ENCODE data around the gene ZEB1. TPM values are rescaled to one million over a fixed set of nuclear protein-coding genes. Genes with fewer than 3 reads are reported as not detected.

Gene ZEB1
- total and polyA plus RNA-seq, 10 of the 15 experiments (the other 5 are each of a cell fraction or from before 2014, with no cell fraction given): 10.4 to 35.6 (median 24.5) TPM

GRCh38 chr10:31464552-31464951 lies 145.5 kb downstream of the ZEB1 start:
- Histone ChIP-seq H3K9ac (ENCODE audit: control insufficient read depth, insufficient read depth, low read length) (no peak overlapping the region), H3K9me3 (replicated peaks; ENCODE audit: control insufficient read depth, insufficient read depth, low read length) (peaks cover 32% of the 10 kb centered on the region), H3K4me3 (no peak overlapping the region), H3K27me3 (replicated peaks in 1 of 2; ENCODE audit: control insufficient read depth in 2 of 2, insufficient read depth in 2 of 2, low read length in 1 of 2) (no peaks in the 10 kb centered on the region), H3K4me2 (ENCODE audit: control insufficient read depth, insufficient read depth) (no peak overlapping the region), H2AFZ (ENCODE audit: control insufficient read depth, low read depth, low read length) (no peak overlapping the region), H4K20me1 (ENCODE audit: control insufficient read depth, insufficient read depth) (no peaks in the 10 kb centered on the region), H3K36me3 (ENCODE audit: control insufficient read depth in 2 of 2, insufficient read depth in 2 of 2, low read length in 1 of 2) (peaks cover 13 to 16% of the 10 kb centered on the region in 2 experiments; a peak in 3 of 4 replicates), H3K27ac (ENCODE audit: control insufficient read depth, insufficient read depth) (no peak overlapping the region), H3K79me2 (ENCODE audit: control insufficient read depth, insufficient read depth, low read length) (peaks cover 1% of the 10 kb centered on the region), H3K4me1 (ENCODE audit: control insufficient read depth, insufficient read depth, low read length) (no peaks in the 10 kb centered on the region)
- ATAC-seq (no peak), DNase-seq (ENCODE audit: low read depth, low spot score) (no peak), FAIRE-seq (no peak)
- BruUV-seq (replicated peaks): no TSS peak
- TF ChIP-seq GABPA (IDR thresholded peaks at IDR 0.05; ENCODE audit: low read depth) (no peak), TCF7 (IDR thresholded peaks at IDR 0.05; ENCODE audit: borderline replicate concordance) (0 out of 2 replicates have a peak, but pooled peaks have one; percentile 23), SIN3A (IDR thresholded peaks at IDR 0.05; ENCODE audit: low read depth, low read length) (no peak), POU2F2 (IDR thresholded peaks at IDR 0.05; ENCODE audit: borderline replicate concordance, low read depth, low read length) (peak; percentile 69; the same call in 1 of the 3 replicates), MAX (IDR thresholded peaks at IDR 0.05; ENCODE audit: low read depth, low read length) (no peak), TCF3 (IDR thresholded peaks at IDR 0.05; ENCODE audit: borderline replicate concordance, insufficient read depth, low read depth, low read length) (no peak), CBX5 (IDR thresholded peaks at IDR 0.05; ENCODE audit: low read depth) (peak; percentile 85)
- ChIA-PET SMC1A (ENCODE audit: uncharacterized antibody, unreplicated experiment) (interaction anchor here (0.9 kb wide), 1 partner anchor 65 kb away, joined by 3 read pairs; no protein-coding TSS in a partner anchor), POLR2A (interaction anchor here (0.6 kb wide), 1 partner anchor 799 kb away, joined by 4 read pairs; no protein-coding TSS in a partner anchor), RAD21 (ENCODE audit: unreplicated experiment) (no interaction called here), CTCF (no interaction called here)
- in situ Hi-C loops (cut with MboI) (no loop called here), intact Hi-C loops (cut with micrococcal nuclease; ENCODE audit: unreplicated experiment) (no loop called here)
- 100% methylated on average over 2 of the region's 2 CpGs for WGBS (ENCODE audit: insufficient coverage, insufficient replicate concordance, low lambda C conversion rate, missing lambda C conversion rate)

- DNase-seq (ENCODE audit: low read depth, low spot score): no peak
- CTCF ChIA-PET: no interaction called here
- 100% methylated on average over 1 of the region's 1 CpG for WGBS (ENCODE audit: insufficient coverage, insufficient replicate concordance, low lambda C conversion rate, missing lambda C conversion rate)
- ATAC-seq: no peak
- Histone ChIP-seq H3K36me3 (ENCODE audit: control insufficient read depth in 2 of 2, insufficient read depth in 2 of 2, low read length in 1 of 2) (peaks cover 13% of the 10 kb centered on the region in 2 experiments; a peak in 3 of 4 replicates), H2AFZ (ENCODE audit: control insufficient read depth, low read depth, low read length) (no peak overlapping the region), H3K9me3 (replicated peaks; ENCODE audit: control insufficient read depth, insufficient read depth, low read length) (peaks cover 32% of the 10 kb centered on the region), H3K4me1 (ENCODE audit: control insufficient read depth, insufficient read depth, low read length) (no peaks in the 10 kb centered on the region), H3K27me3 (replicated peaks in 1 of 2; ENCODE audit: control insufficient read depth in 2 of 2, insufficient read depth in 2 of 2, low read length in 1 of 2) (no peaks in the 10 kb centered on the region), H3K4me3 (no peak overlapping the region), H3K9ac (ENCODE audit: control insufficient read depth, insufficient read depth, low read length) (no peak overlapping the region), H3K79me2 (ENCODE audit: control insufficient read depth, insufficient read depth, low read length) (no peaks in the 10 kb centered on the region; the same call in 1 of the 2 replicates), H4K20me1 (ENCODE audit: control insufficient read depth, insufficient read depth) (no peaks in the 10 kb centered on the region), H3K4me2 (ENCODE audit: control insufficient read depth, insufficient read depth) (no peak overlapping the region), H3K27ac (ENCODE audit: control insufficient read depth, insufficient read depth) (no peak overlapping the region)
- SMC1A ChIA-PET (ENCODE audit: uncharacterized antibody, unreplicated experiment): interaction anchor here (1.4 kb wide), 1 partner anchor 136 kb away, joined by 4 read pairs; no protein-coding TSS in a partner anchor
- RAD21 ChIA-PET (ENCODE audit: unreplicated experiment): no interaction called here
- in situ Hi-C loops (cut with MboI) (no loop called here), intact Hi-C loops (cut with micrococcal nuclease; ENCODE audit: unreplicated experiment) (no loop called here)
- POLR2A ChIA-PET: no interaction called here
- no TSS peak for BruUV-seq (replicated peaks)
- no peak for FAIRE-seq
- TF ChIP-seq ZZZ3 (IDR thresholded peaks at IDR 0.05; ENCODE audit: control insufficient read depth, insufficient read length, low read depth) (no peak), CREM (IDR thresholded peaks at IDR 0.05; ENCODE audit: low read depth) (no peak), ZNF384 (IDR thresholded peaks at IDR 0.05; ENCODE audit: borderline replicate concordance, low read depth, low read length) (no peak), E2F8 (IDR thresholded peaks at IDR 0.05; ENCODE audit: low read depth, partially characterized antibody) (no peak), YBX1 (IDR thresholded peaks at IDR 0.05) (no peak), POLR2A (IDR thresholded peaks at IDR 0.05; ENCODE audit: low read depth, low read length) (no peak), HDGF (IDR thresholded peaks at IDR 0.05) (no peak), MAX (IDR thresholded peaks at IDR 0.05; ENCODE audit: low read depth, low read length) (no peak), BCL11A (IDR thresholded peaks at IDR 0.05; ENCODE audit: low read depth, low read length) (no peak), IKZF1 (conservative IDR thresholded peaks at IDR 0.05) (no peak)
These were observed 147.3 kb downstream of the ZEB1 start for GRCh38 chr10:31466313-31466712.
